GM12878 (cell line): ENCODE results near the gene INIP. TPM values are rescaled to one million over a fixed set of nuclear protein-coding genes. Genes with fewer than 3 reads are reported as not detected.

ENCODE experiments used
- ATAC-seq: fragments of 200-7000 bp; cut with Tn5 transposase; 3 replicates; pipeline ENCODE4 v1.9.1; 2020; ENCODE audit warnings: mild to moderate bottlenecking, moderate library complexity
- BruUV-seq: library from RNA; stranded (reverse); fragments of 400-500 nt; replicated peaks from 2 replicates; lab custom pipeline; 2021; lab: Mats Ljungman, UMichigan
- CTCF ChIA-PET: fragments of 300-600 bp; sonication (Branson Sonifier 250); formaldehyde crosslinking; extraction: SDS; loops from one replicate; lab custom pipeline; 2021; ENCODE audit warnings: inconsistent platforms; lab: Yijun Ruan, JAX
- POLR2A ChIA-PET: fragments of 350-600 bp; formaldehyde crosslinking; extraction: SDS; loops from one replicate; lab custom pipeline; 2021; ENCODE audit warnings: inconsistent platforms; lab: Charles Lee
- RAD21 ChIA-PET: fragments of 300-600 bp; sonication (Branson Sonifier 250); formaldehyde crosslinking; loops from one replicate; lab custom pipeline; 2023; ENCODE audit warnings: antibody characterized with exemption; ENCODE audit not compliant: unreplicated experiment; lab: Charles Lee
- SMC1A ChIA-PET: fragments of 300-600 bp; sonication (Branson Sonifier 250); formaldehyde crosslinking; loops from one replicate; lab custom pipeline; 2023; ENCODE audit not compliant: unreplicated experiment, uncharacterized antibody; lab: Charles Lee
- DNase-seq: peaks from one replicate; pipeline ENCODE4 v3.0.0-alpha.2; 2011; ENCODE audit warnings: low read depth, low spot score
- FAIRE-seq: peaks from 3 replicates; lab custom pipeline; 2011; peaks lifted over from hg19 to GRCh38; lab: Jason Lieb, UNC
- H2AFZ ChIP-seq: 2 replicates; pipeline ENCODE4 v1.6.0; 2011; ENCODE audit warnings: low read depth, low read length, control low read depth; ENCODE audit not compliant: control insufficient read depth
- H3K27ac ChIP-seq: 2 replicates; pipeline ENCODE4 v1.5.1; 2011; ENCODE audit warnings: control low read depth; ENCODE audit not compliant: control insufficient read depth, insufficient read depth
- H3K27me3 ChIP-seq, 2 experiments: replicated peaks in 1 of 2; 2 replicates each; pipeline versions ENCODE4 v1.6.0 to v1.6.1; 2011; ENCODE audit warnings: low read length in 1 of 2; ENCODE audit not compliant: control insufficient read depth in 2 of 2, insufficient read depth in 2 of 2
- H3K36me3 ChIP-seq, 2 experiments: 2 replicates each; pipeline ENCODE4 v1.5.1; 2011; ENCODE audit warnings: low read length in 1 of 2; ENCODE audit not compliant: control insufficient read depth in 2 of 2, insufficient read depth in 2 of 2
- H3K4me1 ChIP-seq: 2 replicates; pipeline ENCODE4 v1.6.1; 2011; ENCODE audit warnings: mild to moderate bottlenecking, low read length, moderate library complexity, mixed read lengths; ENCODE audit not compliant: control insufficient read depth, insufficient read depth
- H3K4me2 ChIP-seq: 2 replicates; pipeline ENCODE4 v1.6.0; 2011; ENCODE audit warnings: control low read depth; ENCODE audit not compliant: control insufficient read depth, insufficient read depth
- H3K4me3 ChIP-seq: fragments of 200-600 bp; sonication (generic); 2 replicates; pipeline ENCODE4 v1.5.1; 2016
- H3K79me2 ChIP-seq: 2 replicates; pipeline ENCODE4 v1.6.0; 2011; ENCODE audit warnings: low read length; ENCODE audit not compliant: control insufficient read depth, insufficient read depth
- H3K9ac ChIP-seq: 2 replicates; pipeline ENCODE4 v1.8.0; 2011; ENCODE audit warnings: low read length, control low read depth, mixed read lengths; ENCODE audit not compliant: control insufficient read depth, insufficient read depth
- H3K9me3 ChIP-seq: replicated peaks from 3 replicates; pipeline ENCODE4 v1.5.1; 2011; ENCODE audit warnings: mild to moderate bottlenecking, low read length; ENCODE audit not compliant: control insufficient read depth, insufficient read depth
- H4K20me1 ChIP-seq: 2 replicates; pipeline ENCODE4 v1.6.0; 2011; ENCODE audit not compliant: control insufficient read depth, insufficient read depth
- BACH1 ChIP-seq: fragments of 450-650 bp; IDR thresholded peaks from 2 replicates; pipeline ENCODE4 v1.6.1; 2017; ENCODE audit warnings: mild to moderate bottlenecking, borderline replicate concordance
- BRCA1 ChIP-seq: IDR thresholded peaks from 2 replicates; pipeline ENCODE4 v1.6.1; 2011; ENCODE audit warnings: low read depth, low read length, improper control_type of control experiment
- GATAD2B ChIP-seq: fragments of 450-650 bp; conservative IDR thresholded peaks from 2 replicates; pipeline ENCODE4 v1.6.1; 2017; ENCODE audit warnings: low read depth, mild to moderate bottlenecking, moderate library complexity
- KAT2A ChIP-seq: conservative IDR thresholded peaks from 2 replicates; pipeline ENCODE4 v1.6.1; 2011; ENCODE audit warnings: low read depth, low read length; ENCODE audit not compliant: control insufficient read depth
- MEF2A ChIP-seq: IDR thresholded peaks from 2 replicates; pipeline ENCODE4 v1.6.1; 2011; ENCODE audit warnings: low read depth, mild to moderate bottlenecking, low read length, moderate library complexity; ENCODE audit not compliant: insufficient read depth
- NFXL1 ChIP-seq: fragments of 450-650 bp; IDR thresholded peaks from 2 replicates; pipeline ENCODE4 v1.6.1; 2017; ENCODE audit warnings: antibody characterized with exemption, mild to moderate bottlenecking, borderline replicate concordance
- NR2C2 ChIP-seq: IDR thresholded peaks from 2 replicates; pipeline ENCODE4 v1.6.1; 2011; ENCODE audit warnings: borderline replicate concordance, low read depth; ENCODE audit not compliant: control insufficient read depth, insufficient read length
- SMAD5 ChIP-seq: IDR thresholded peaks from 2 replicates; pipeline ENCODE4 v1.6.1; 2016; ENCODE audit warnings: antibody characterized with exemption, low read depth
- SRF ChIP-seq, 2 experiments: IDR thresholded peaks; 2 replicates each; pipeline ENCODE4 v1.6.1; 2011; ENCODE audit warnings: low read depth in 2 of 2, low read length in 2 of 2, mild to moderate bottlenecking in 1 of 2, moderate library complexity in 1 of 2
- TAF1 ChIP-seq: IDR thresholded peaks from 2 replicates; pipeline ENCODE4 v1.6.1; 2011; ENCODE audit warnings: mild to moderate bottlenecking, low read depth, low read length, borderline replicate concordance
- TARDBP ChIP-seq: IDR thresholded peaks from 2 replicates; pipeline ENCODE4 v1.6.1; 2016; ENCODE audit warnings: borderline replicate concordance
- TCF12 ChIP-seq: IDR thresholded peaks from 2 replicates; pipeline ENCODE4 v1.6.1; 2011; ENCODE audit warnings: low read depth, mild to moderate bottlenecking, low read length
- ZBED1 ChIP-seq: IDR thresholded peaks from 2 replicates; pipeline ENCODE4 v1.6.1; 2016; ENCODE audit warnings: borderline replicate concordance
- ZNF217 ChIP-seq: fragments of 450-650 bp; IDR thresholded peaks from 2 replicates; pipeline ENCODE4 v1.6.1; 2017; ENCODE audit warnings: antibody characterized with exemption, mild to moderate bottlenecking
- WGBS: methylation state at CpG from one replicate; pipeline ENCODE4 v1.1.6; 2016; ENCODE audit warnings: low lambda C conversion rate; ENCODE audit not compliant: insufficient replicate concordance, insufficient coverage; ENCODE audit errors: missing lambda C conversion rate; 5-methylcytosine and 5-hydroxymethylcytosine counted together
- in situ Hi-C: fragments of 300-500 bp; cut with MboI; formaldehyde crosslinking; loops from 9 replicates; pipeline ENCODE4 v1.14.3; 2018; ENCODE audit warnings: mixed read lengths
- intact Hi-C: fragments of 100-400 bp; cut with micrococcal nuclease; formaldehyde crosslinking; loops from one replicate; pipeline ENCODE4 v1.14.2; 2022; ENCODE audit not compliant: unreplicated experiment
- polyA plus RNA-seq, 11 experiments: library from polyadenylated mRNA; depleted of rRNA in 4 of 11; unstranded in 6 of 11; stranded (reverse) in 5 of 11; fragments of >200 nt; fragmentation: Nextera tagmentation in 4 of 11; fragmentation: Illumina TruSeq in 1 of 11; extraction: Ambion mirVana in 4 of 11; extraction: Trizol in 1 of 11; gene quantifications; 1 replicate in 1 of 11; 2 replicates in 10 of 11; pipeline versions ENCODE4 v1.2.1 to v1.2.3, GENCODE V29; 2011 to 2016; ENCODE audit warnings: inconsistent platforms in 2 of 11, missing spikeins in 2 of 11, low read depth in 1 of 11
- total RNA-seq, 4 experiments: library from RNA; depleted of rRNA in 3 of 4; stranded (reverse); fragments of >200 nt in 3 of 4; fragmentation: Illumina TruSeq in 1 of 4; extraction: Trizol in 1 of 4; gene quantifications; 2 replicates each; pipeline versions ENCODE4 v1.2.1 to v1.2.3, GENCODE V29; 2013 to 2021
- TF ChIP-seq, protein P1 (sequence below): IDR thresholded peaks from 2 replicates; pipeline ENCODE4 v1.6.1; 2011; ENCODE audit warnings: borderline replicate concordance, low read depth, mild to moderate bottlenecking, moderate library complexity, low read length; ENCODE audit not compliant: insufficient read depth, poor library complexity, severe bottlenecking

The INIP gene
- total and polyA plus RNA-seq, 10 of the 15 experiments (the other 5 are each of a cell fraction or from before 2014, with no cell fraction given): 18.9 to 66.5 (median 37.7) TPM

- TF ChIP-seq, protein P1, sequence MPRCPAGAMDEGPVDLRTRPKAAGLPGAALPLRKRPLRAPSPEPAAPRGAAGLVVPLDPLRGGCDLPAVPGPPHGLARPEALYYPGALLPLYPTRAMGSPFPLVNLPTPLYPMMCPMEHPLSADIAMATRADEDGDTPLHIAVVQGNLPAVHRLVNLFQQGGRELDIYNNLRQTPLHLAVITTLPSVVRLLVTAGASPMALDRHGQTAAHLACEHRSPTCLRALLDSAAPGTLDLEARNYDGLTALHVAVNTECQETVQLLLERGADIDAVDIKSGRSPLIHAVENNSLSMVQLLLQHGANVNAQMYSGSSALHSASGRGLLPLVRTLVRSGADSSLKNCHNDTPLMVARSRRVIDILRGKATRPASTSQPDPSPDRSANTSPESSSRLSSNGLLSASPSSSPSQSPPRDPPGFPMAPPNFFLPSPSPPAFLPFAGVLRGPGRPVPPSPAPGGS: no peak
- TF ChIP-seq BACH1: no peak
- no peak; the same call in 1 of the 2 replicates for TF ChIP-seq TARDBP
- TF ChIP-seq MEF2A: no peak
- TF ChIP-seq NR2C2: no peak
- peak; percentile 47; the same call in 1 of the 2 replicates for TF ChIP-seq GATAD2B
- 0 out of 2 replicates have a peak, but pooled peaks have one; percentile 9 for TF ChIP-seq TCF12
- TF ChIP-seq ZNF217: no peak
- TF ChIP-seq ZBED1: no peak
- TF ChIP-seq SRF (IDR thresholded peaks at IDR 0.05; ENCODE audit: low read depth in 2 of 2, low read length in 2 of 2): no peak
These were observed at the start of gene INIP (continued) for GRCh38 chr9:112717661-112718331.

GRCh38 chr9:112765281-112765680, 47.4 kb upstream of the INIP start:
- WGBS: 94% methylated on average over 1 of the region's 1 CpG
- Histone ChIP-seq H4K20me1 (no peaks in the 10 kb centered on the region), H3K27me3 (peaks cover 0 to 2% of the 10 kb centered on the region in 2 experiments; a peak in 2 of 4 replicates), H3K4me3 (no peak overlapping the region), H3K4me1 (no peaks in the 10 kb centered on the region), H3K9ac (no peak overlapping the region), H3K27ac (no peak overlapping the region), H3K9me3 (no peaks in the 10 kb centered on the region; the same call in 2 of the 3 replicates), H2AFZ (no peak overlapping the region), H3K36me3 (no peaks in the 10 kb centered on the region), H3K4me2 (no peak overlapping the region), H3K79me2 (no peaks in the 10 kb centered on the region)
- in situ Hi-C loops: no loop called here
- intact Hi-C loops: no loop called here
- no peak for ATAC-seq
- DNase-seq: no peak
- no peak for FAIRE-seq
- ChIA-PET RAD21 (no interaction called here), CTCF (interaction anchor here (0.6 kb wide), 1 partner anchor 1143 kb away, joined by 3 read pairs; no protein-coding TSS in a partner anchor), SMC1A (no interaction called here), POLR2A (no interaction called here)
- BruUV-seq: no TSS peak
- TF ChIP-seq BRCA1: no peak
- TF ChIP-seq NFXL1: no peak
- TF ChIP-seq KAT2A: no peak
- no peak for TF ChIP-seq SMAD5
- TF ChIP-seq TAF1: no peak
